Panc1 (cell line): ENCODE results near the gene IL1R2. TPM values are rescaled to one million over a fixed set of nuclear protein-coding genes. Genes with fewer than 3 reads are reported as not detected.

ENCODE experiments used
- ATAC-seq: fragments of 200-7000 bp; cut with Tn5 transposase; 2 replicates; pipeline ENCODE4 v1.9.1; 2020; ENCODE audit warnings: mild to moderate bottlenecking, moderate library complexity
- BruUV-seq: library from RNA; stranded (reverse); fragments of 400-500 nt; replicated peaks from 2 replicates; lab custom pipeline; 2021; lab: Mats Ljungman, UMichigan
- CTCF ChIA-PET: fragments of 300-600 bp; sonication (Branson Sonifier 250); formaldehyde crosslinking; loops from one replicate; lab custom pipeline; 2022; ENCODE audit warnings: antibody characterized with exemption; lab: Charles Lee
- POLR2A ChIA-PET: fragments of 300-600 bp; sonication (Branson Sonifier 250); formaldehyde crosslinking; loops from one replicate; lab custom pipeline; 2022; ENCODE audit warnings: antibody characterized with exemption; lab: Charles Lee
- DNase-seq: peaks from one replicate; pipeline ENCODE4 v3.0.0-alpha.2; 2010; ENCODE audit warnings: low read depth, low spot score
- H3K27ac ChIP-seq: 2 replicates; pipeline ENCODE4 v1.5.1; 2011; ENCODE audit warnings: mild to moderate bottlenecking, low read length, inconsistent platforms
- H3K27me3 ChIP-seq: fragments of 200-500 bp; sonication (Bioruptor generic); 2 replicates; pipeline ENCODE4 v1.6.0; 2014; ENCODE audit warnings: low read length, inconsistent platforms; ENCODE audit not compliant: control insufficient read depth, insufficient read depth
- H3K36me3 ChIP-seq: fragments of 200-500 bp; sonication (Bioruptor generic); 2 replicates; pipeline ENCODE4 v1.5.1; 2014; ENCODE audit warnings: inconsistent platforms, mild to moderate bottlenecking, low read length, moderate library complexity; ENCODE audit not compliant: control insufficient read depth, insufficient read depth
- H3K4me1 ChIP-seq: 2 replicates; pipeline ENCODE4 v1.5.1; 2011; ENCODE audit warnings: inconsistent platforms, mild to moderate bottlenecking, low read length, moderate library complexity; ENCODE audit not compliant: control insufficient read depth, insufficient read depth
- H3K4me3 ChIP-seq, 2 experiments: 2 replicates each; pipeline ENCODE4 v1.5.1; 2011 to 2012; ENCODE audit warnings: low read depth in 2 of 2, low read length in 2 of 2, mild to moderate bottlenecking in 2 of 2, inconsistent platforms in 1 of 2, moderate library complexity in 1 of 2
- H3K9me3 ChIP-seq: fragments of 200-500 bp; sonication (Bioruptor generic); 2 replicates; pipeline ENCODE4 v1.5.1; 2014; ENCODE audit warnings: low read depth, mild to moderate bottlenecking, inconsistent platforms, low read length, moderate library complexity; ENCODE audit not compliant: control insufficient read depth, insufficient read depth
- POLR2AphosphoS5 ChIP-seq: IDR thresholded peaks from 2 replicates; pipeline ENCODE4 v1.6.1; 2012; ENCODE audit warnings: mild to moderate bottlenecking, low read depth, low read length, moderate library complexity
- REST ChIP-seq, 2 experiments: IDR thresholded peaks; 2 replicates each; pipeline ENCODE4 v1.6.1; 2011 to 2012; ENCODE audit warnings: low read depth in 2 of 2, control low read depth in 1 of 2, low read length in 1 of 2, mild to moderate bottlenecking in 1 of 2, moderate library complexity in 1 of 2; ENCODE audit not compliant: insufficient read depth in 1 of 2
- SIN3A ChIP-seq: IDR thresholded peaks from 2 replicates; pipeline ENCODE4 v1.6.1; 2012; ENCODE audit warnings: low read depth, mild to moderate bottlenecking, low read length, moderate library complexity, borderline replicate concordance; ENCODE audit not compliant: insufficient read depth
- TCF7L2 ChIP-seq: IDR thresholded peaks from 2 replicates; pipeline ENCODE4 v1.6.1; 2011; ENCODE audit warnings: mild to moderate bottlenecking, low read depth, low read length, inconsistent platforms
- in situ Hi-C: cut with HindIII; loops from 2 replicates; pipeline ENCODE4 v1.10.0; 2016; ENCODE audit warnings: low sequenced_read_pairs, low pct_unique_long_range_greater_than_20kb
- intact Hi-C: fragments of 100-400 bp; cut with micrococcal nuclease; formaldehyde crosslinking; loops from one replicate; pipeline ENCODE4 v1.10.0; 2022; ENCODE audit not compliant: unreplicated experiment
- total RNA-seq: library from RNA; stranded (reverse); gene quantifications from one replicate; pipeline ENCODE4 v1.2.1, GENCODE V29; 2021; ENCODE audit not compliant: unreplicated experiment
- TF ChIP-seq, protein P1 (sequence below): fragments of 450-650 bp; IDR thresholded peaks from 2 replicates; pipeline ENCODE4 v1.5.1; 2017; ENCODE audit warnings: mild to moderate bottlenecking

Gene IL1R2
- total RNA-seq, 1 experiment from 2014 or later: 0.15 TPM

- in situ Hi-C loops (no loop called here), intact Hi-C loops (no loop called here)
- Histone ChIP-seq H3K36me3 (no peaks in the 10 kb centered on the region), H3K27me3 (peaks cover 8% of the 10 kb centered on the region), H3K4me1 (no peaks in the 10 kb centered on the region), H3K9me3 (no peaks in the 10 kb centered on the region), H3K4me3 (no peak overlapping the region), H3K27ac (no peak overlapping the region)
- POLR2A ChIA-PET: no interaction called here
- BruUV-seq: no TSS peak
- TF ChIP-seq, protein P1, sequence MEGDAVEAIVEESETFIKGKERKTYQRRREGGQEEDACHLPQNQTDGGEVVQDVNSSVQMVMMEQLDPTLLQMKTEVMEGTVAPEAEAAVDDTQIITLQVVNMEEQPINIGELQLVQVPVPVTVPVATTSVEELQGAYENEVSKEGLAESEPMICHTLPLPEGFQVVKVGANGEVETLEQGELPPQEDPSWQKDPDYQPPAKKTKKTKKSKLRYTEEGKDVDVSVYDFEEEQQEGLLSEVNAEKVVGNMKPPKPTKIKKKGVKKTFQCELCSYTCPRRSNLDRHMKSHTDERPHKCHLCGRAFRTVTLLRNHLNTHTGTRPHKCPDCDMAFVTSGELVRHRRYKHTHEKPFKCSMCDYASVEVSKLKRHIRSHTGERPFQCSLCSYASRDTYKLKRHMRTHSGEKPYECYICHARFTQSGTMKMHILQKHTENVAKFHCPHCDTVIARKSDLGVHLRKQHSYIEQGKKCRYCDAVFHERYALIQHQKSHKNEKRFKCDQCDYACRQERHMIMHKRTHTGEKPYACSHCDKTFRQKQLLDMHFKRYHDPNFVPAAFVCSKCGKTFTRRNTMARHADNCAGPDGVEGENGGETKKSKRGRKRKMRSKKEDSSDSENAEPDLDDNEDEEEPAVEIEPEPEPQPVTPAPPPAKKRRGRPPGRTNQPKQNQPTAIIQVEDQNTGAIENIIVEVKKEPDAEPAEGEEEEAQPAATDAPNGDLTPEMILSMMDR: no peak
- CTCF ChIA-PET: no interaction called here
- no peak for ATAC-seq
- no peak for DNase-seq
Measured at GRCh38 chr2:101993772-101994171, 2.0 kb downstream of the IL1R2 start.

DNA sequence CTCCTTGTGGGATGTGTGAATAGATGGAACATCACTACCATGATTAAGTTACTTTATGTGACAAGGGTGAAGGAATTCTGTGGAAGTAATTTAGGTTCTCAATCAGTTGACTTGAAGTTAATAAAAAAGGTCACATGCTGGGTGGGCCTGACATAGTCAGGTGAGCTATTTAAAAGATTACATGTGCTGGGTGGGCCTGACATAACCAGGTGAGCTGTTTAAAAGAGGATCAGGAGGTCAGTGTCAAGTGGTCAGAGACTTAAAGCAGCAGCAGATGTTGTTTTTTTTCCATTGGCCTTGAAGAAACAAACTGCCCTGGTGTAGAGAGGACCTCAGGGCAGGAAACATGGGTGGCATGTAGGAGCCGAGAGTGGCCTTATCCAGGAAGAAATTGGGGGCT is 3.3 kb downstream of the IL1R2 start:
- Histone ChIP-seq H3K27me3 (peaks cover 8% of the 10 kb centered on the region), H3K4me1 (no peaks in the 10 kb centered on the region), H3K27ac (no peak overlapping the region), H3K4me3 (no peak overlapping the region), H3K36me3 (no peaks in the 10 kb centered on the region), H3K9me3 (no peaks in the 10 kb centered on the region)
- in situ Hi-C loops (no loop called here), intact Hi-C loops (no loop called here)
- ChIA-PET POLR2A (no interaction called here), CTCF (no interaction called here)
- no peak for TF ChIP-seq POLR2AphosphoS5
- no peak for TF ChIP-seq SIN3A
- TF ChIP-seq TCF7L2: no peak
- TF ChIP-seq, protein P1: no peak
- TF ChIP-seq REST (IDR thresholded peaks at IDR 0.05; ENCODE audit: insufficient read depth in 1 of 2, low read depth in 2 of 2, low read length in 1 of 2): no peak
- no peak for ATAC-seq
- DNase-seq: no peak
- BruUV-seq: no TSS peak

DNA sequence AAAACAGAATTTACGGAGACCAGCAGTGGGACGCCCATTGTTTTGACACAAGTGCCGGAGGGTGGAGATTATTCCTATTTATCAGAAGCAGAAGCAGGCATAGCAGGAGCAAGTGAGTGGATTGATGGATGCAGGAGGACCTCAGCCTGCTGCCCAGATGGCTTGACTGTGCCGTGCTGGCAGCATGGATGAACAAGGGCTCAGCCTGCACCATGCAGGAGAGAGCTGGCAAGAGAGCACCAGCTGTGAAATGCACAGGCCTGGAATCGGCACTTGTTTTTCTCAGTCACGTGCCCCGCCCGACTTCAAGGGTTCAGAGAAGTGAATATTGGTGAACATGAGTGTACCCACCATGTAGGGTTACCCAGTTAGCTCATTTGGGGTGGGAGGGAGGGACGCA is 4.0 kb downstream of the IL1R2 start:
- no TSS peak for BruUV-seq
- ChIA-PET POLR2A (interaction anchor here (0.7 kb wide), 1 partner anchor 243 kb away, joined by 20 read pairs; no protein-coding TSS in a partner anchor), CTCF (no interaction called here)
- H3K27me3 ChIP-seq: peaks cover 8% of the 10 kb centered on the region
- intact Hi-C loops (no loop called here), in situ Hi-C loops (no loop called here)
- no peak overlapping the region for H3K27ac ChIP-seq
- ATAC-seq (no peak), DNase-seq (no peak)
- no peak overlapping the region for H3K4me3 ChIP-seq
- no peak for TF ChIP-seq SIN3A
- TF ChIP-seq POLR2AphosphoS5: no peak
- TF ChIP-seq, protein P1: no peak
- no peak for TF ChIP-seq TCF7L2
- no peak for TF ChIP-seq REST (IDR thresholded peaks at IDR 0.05; ENCODE audit: insufficient read depth in 1 of 2, low read depth in 2 of 2, low read length in 1 of 2)
- H3K36me3 ChIP-seq: no peaks in the 10 kb centered on the region
- no peaks in the 10 kb centered on the region for H3K4me1 ChIP-seq
- H3K9me3 ChIP-seq: no peaks in the 10 kb centered on the region
